Measurements from ENCODE around the gene AIFM3.

- no peak for TF ChIP-seq POLR2A (IDR thresholded peaks at IDR 0.05)
- no peak for TF ChIP-seq POLR2AphosphoS5 (IDR thresholded peaks at IDR 0.05)
- no peak for TF ChIP-seq CTCF (IDR thresholded peaks at IDR 0.05)
Measured at GRCh38 chr22:20976291-20976877, 9.3 kb downstream of the AIFM3 start.
